ENCODE measurements around the gene OR51E1.

Gene OR51E1

DNA sequence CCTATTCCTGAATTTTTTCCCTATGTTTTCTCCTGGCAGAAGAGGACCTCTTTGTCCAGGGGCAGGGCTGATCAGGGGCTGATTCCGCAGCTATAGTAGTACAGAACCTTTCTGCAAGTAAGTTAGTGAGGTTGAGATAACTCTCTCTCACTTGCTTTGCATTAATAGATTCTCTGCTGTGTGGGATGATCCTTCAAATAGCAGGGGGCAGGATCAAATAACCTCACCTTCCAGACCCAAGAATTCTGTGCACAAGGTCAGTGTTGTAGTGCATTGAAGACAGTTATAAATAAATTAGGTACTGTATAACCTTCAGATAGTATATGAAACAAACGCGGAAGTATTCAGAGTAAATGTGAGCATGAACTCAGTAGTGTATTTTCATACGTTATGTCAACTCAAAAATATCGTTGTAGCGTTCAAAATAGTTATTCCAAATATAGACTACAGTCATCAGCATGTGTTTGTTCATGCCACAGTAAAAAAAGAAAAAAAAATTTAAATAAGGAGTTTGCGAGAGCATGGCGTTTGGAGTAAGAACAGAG is 61.1 kb downstream of the OR51E1 start:
- TF ChIP-seq FOXP2 (optimal IDR thresholded peaks at IDR 0.05; ENCODE audit: borderline replicate concordance, extremely low read depth, extremely low read length, insufficient read depth), result no peak
- TF ChIP-seq, protein P1, sequence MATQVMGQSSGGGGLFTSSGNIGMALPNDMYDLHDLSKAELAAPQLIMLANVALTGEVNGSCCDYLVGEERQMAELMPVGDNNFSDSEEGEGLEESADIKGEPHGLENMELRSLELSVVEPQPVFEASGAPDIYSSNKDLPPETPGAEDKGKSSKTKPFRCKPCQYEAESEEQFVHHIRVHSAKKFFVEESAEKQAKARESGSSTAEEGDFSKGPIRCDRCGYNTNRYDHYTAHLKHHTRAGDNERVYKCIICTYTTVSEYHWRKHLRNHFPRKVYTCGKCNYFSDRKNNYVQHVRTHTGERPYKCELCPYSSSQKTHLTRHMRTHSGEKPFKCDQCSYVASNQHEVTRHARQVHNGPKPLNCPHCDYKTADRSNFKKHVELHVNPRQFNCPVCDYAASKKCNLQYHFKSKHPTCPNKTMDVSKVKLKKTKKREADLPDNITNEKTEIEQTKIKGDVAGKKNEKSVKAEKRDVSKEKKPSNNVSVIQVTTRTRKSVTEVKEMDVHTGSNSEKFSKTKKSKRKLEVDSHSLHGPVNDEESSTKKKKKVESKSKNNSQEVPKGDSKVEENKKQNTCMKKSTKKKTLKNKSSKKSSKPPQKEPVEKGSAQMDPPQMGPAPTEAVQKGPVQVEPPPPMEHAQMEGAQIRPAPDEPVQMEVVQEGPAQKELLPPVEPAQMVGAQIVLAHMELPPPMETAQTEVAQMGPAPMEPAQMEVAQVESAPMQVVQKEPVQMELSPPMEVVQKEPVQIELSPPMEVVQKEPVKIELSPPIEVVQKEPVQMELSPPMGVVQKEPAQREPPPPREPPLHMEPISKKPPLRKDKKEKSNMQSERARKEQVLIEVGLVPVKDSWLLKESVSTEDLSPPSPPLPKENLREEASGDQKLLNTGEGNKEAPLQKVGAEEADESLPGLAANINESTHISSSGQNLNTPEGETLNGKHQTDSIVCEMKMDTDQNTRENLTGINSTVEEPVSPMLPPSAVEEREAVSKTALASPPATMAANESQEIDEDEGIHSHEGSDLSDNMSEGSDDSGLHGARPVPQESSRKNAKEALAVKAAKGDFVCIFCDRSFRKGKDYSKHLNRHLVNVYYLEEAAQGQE (IDR thresholded peaks at IDR 0.05; ENCODE audit: insufficient read depth in 1 of 2, low read depth in 2 of 2, low read length in 2 of 2), result no peak
- no peak for TF ChIP-seq POLR2AphosphoS5 (IDR thresholded peaks at IDR 0.05; ENCODE audit: low read depth, low read length)
- TF ChIP-seq TAF1 (IDR thresholded peaks at IDR 0.05; ENCODE audit: borderline replicate concordance, insufficient read depth, low read length), result no peak
- no peak for TF ChIP-seq SIN3A (IDR thresholded peaks at IDR 0.05; ENCODE audit: borderline replicate concordance, insufficient read depth, low read length)
